Vagina (tissue), 2 donors: ENCODE data around the gene ANAPC10. TPM values are rescaled to one million over a fixed set of nuclear protein-coding genes. Genes with fewer than 3 reads are reported as not detected.

Experiments
- DNase-seq, 2 donors: peaks; one replicate each; pipeline ENCODE4 v3.0.0-alpha.2; 2017; ENCODE audit errors: extremely low spot score in 2 of 2
- H3K27ac ChIP-seq: fragments of 200-600 bp; sonication (generic); one replicate; pipeline ENCODE4 v1.5.1; 2019
- H3K27me3 ChIP-seq: fragments of 200-600 bp; sonication (generic); one replicate; pipeline ENCODE4 v1.5.1; 2019
- H3K36me3 ChIP-seq, 2 donors: fragments of 200-600 bp; sonication (generic); one replicate each; pipeline ENCODE4 v1.5.1; 2017 to 2019
- H3K4me1 ChIP-seq: fragments of 200-600 bp; sonication (generic); one replicate; pipeline ENCODE4 v1.5.1; 2019
- H3K4me3 ChIP-seq, 2 donors: fragments of 200-600 bp; sonication (generic); 1 replicate in 1 of 2; 2 replicates in 1 of 2; pipeline ENCODE4 v1.5.1; 2016 to 2019
- H3K9me3 ChIP-seq: fragments of 200-600 bp; sonication (generic); one replicate; pipeline ENCODE4 v1.5.1; 2019
- POLR2A ChIP-seq, 2 donors: fragments of 450-650 bp; IDR thresholded peaks; one replicate each; pipeline ENCODE4 v1.6.1; 2017; ENCODE audit warnings: antibody characterized with exemption in 2 of 2, mild to moderate bottlenecking in 2 of 2, moderate library complexity in 2 of 2
- POLR2AphosphoS5 ChIP-seq, 2 donors: sonication (generic); formaldehyde crosslinking; IDR thresholded peaks; one replicate each; pipeline ENCODE4 v1.9.0; 2017; ENCODE audit warnings: antibody characterized with exemption in 2 of 2, mild to moderate bottlenecking in 2 of 2, low read depth in 1 of 2; ENCODE audit not compliant: insufficient read depth in 1 of 2
- intact Hi-C: fragments of 100-400 bp; cut with DNase I; formaldehyde crosslinking; loops from one replicate; pipeline ENCODE4 v1.15.1; 2023
- total RNA-seq: library from RNA; depleted of rRNA; stranded (reverse); fragments of >200 nt; gene quantifications from one replicate; pipeline ENCODE4 v1.2.3, GENCODE V29; 2016
- TF ChIP-seq, protein P1 (sequence below), 3 experiments: fragments of 450-650 bp in 2 of 3; fragments of 200-600 bp in 1 of 3; sonication (generic) in 1 of 3; IDR thresholded peaks; one replicate each; pipeline ENCODE4 v1.5.1; 2017 to 2019; ENCODE audit warnings: antibody characterized with exemption in 3 of 3, mild to moderate bottlenecking in 2 of 3, moderate library complexity in 2 of 3

The ANAPC10 gene
- total RNA-seq, 1 donor from 2014 or later = 17.4 TPM

DNA sequence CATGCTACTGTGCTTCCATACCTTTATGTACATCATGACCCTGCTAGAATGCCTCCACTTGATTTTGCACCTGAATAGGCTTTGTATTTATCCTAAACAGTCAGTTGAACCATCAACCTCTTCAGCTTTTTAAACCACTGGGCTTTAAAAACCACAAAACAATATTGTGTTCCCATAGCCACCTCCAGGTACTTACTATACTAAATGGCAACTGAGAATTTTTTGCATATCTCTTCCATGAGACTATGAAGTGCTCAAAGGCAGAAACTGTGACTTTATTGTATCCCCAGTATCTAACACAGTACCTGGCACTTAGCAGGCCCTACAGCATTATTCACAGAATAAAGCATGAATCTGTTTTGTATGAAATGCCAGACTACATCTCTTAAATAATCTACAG lies 39.7 kb downstream of the ANAPC10 start:
- DNase-seq = no peak
- Histone ChIP-seq H3K4me1 (no peaks in the 10 kb centered on the region), H3K4me3 (no peak overlapping the region), H3K36me3 (no peaks in the 10 kb centered on the region), H3K27ac (no peak overlapping the region), H3K9me3 (no peaks in the 10 kb centered on the region), H3K27me3 (no peaks in the 10 kb centered on the region)
- intact Hi-C loops = loop anchor here (10.0 kb wide), 1 partner anchor 883 kb away; no protein-coding TSS in a partner anchor
- TF ChIP-seq POLR2AphosphoS5 (IDR thresholded peaks at IDR 0.05; ENCODE audit: insufficient read depth in 1 of 2, low read depth in 1 of 2) = no peak
- no peak for TF ChIP-seq POLR2A (IDR thresholded peaks at IDR 0.05)

DNA sequence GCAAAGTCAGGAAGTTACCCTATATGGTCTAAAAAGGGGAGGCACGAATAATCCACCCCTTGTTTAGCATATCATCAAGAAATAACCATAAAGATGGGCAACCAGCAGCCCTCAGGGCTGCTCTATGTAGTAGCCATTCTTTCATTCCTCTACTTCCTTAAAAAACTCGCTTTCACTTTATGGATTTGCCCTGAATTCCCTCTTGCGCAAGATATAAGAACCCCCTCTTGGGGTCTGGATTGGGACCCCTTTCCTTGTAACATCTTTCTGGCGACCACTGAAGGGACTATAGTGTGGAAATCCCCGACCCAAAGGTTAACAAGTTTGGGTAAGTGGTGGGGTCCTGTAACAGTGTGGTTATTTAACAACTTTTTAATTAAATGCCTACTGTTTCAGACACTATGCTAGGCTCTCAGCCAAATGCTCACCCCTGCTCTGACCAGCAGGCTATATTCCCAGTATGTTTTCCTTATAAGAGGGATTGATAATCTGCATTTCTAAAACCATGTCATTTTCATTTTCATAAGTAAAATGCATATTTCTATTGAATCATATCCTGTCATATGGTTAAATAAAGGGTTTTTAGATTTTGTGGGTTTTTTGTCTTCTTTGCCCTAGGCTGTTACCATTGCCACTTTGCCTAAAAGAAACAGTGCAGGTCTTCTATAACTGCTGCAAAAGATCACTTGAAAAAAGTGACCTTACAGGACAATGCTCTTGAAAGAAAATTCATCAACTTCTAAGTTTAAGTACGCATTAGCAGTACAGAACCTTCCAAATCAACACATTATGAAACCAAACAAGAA lies 41.5 kb downstream of the ANAPC10 start:
- Histone ChIP-seq H3K4me3 (no peak overlapping the region), H3K27me3 (no peaks in the 10 kb centered on the region), H3K4me1 (no peaks in the 10 kb centered on the region), H3K36me3 (no peaks in the 10 kb centered on the region), H3K27ac (no peak overlapping the region), H3K9me3 (no peaks in the 10 kb centered on the region)
- TF ChIP-seq POLR2A (IDR thresholded peaks at IDR 0.05) (no peak), POLR2AphosphoS5 (IDR thresholded peaks at IDR 0.05; ENCODE audit: insufficient read depth in 1 of 2, low read depth in 1 of 2) (no peak)
- TF ChIP-seq, protein P1, sequence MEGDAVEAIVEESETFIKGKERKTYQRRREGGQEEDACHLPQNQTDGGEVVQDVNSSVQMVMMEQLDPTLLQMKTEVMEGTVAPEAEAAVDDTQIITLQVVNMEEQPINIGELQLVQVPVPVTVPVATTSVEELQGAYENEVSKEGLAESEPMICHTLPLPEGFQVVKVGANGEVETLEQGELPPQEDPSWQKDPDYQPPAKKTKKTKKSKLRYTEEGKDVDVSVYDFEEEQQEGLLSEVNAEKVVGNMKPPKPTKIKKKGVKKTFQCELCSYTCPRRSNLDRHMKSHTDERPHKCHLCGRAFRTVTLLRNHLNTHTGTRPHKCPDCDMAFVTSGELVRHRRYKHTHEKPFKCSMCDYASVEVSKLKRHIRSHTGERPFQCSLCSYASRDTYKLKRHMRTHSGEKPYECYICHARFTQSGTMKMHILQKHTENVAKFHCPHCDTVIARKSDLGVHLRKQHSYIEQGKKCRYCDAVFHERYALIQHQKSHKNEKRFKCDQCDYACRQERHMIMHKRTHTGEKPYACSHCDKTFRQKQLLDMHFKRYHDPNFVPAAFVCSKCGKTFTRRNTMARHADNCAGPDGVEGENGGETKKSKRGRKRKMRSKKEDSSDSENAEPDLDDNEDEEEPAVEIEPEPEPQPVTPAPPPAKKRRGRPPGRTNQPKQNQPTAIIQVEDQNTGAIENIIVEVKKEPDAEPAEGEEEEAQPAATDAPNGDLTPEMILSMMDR (IDR thresholded peaks at IDR 0.05) = no peak
- intact Hi-C loops = loop anchor here (10.0 kb wide), 1 partner anchor 882 kb away; no protein-coding TSS in a partner anchor
- no peak for DNase-seq

DNA sequence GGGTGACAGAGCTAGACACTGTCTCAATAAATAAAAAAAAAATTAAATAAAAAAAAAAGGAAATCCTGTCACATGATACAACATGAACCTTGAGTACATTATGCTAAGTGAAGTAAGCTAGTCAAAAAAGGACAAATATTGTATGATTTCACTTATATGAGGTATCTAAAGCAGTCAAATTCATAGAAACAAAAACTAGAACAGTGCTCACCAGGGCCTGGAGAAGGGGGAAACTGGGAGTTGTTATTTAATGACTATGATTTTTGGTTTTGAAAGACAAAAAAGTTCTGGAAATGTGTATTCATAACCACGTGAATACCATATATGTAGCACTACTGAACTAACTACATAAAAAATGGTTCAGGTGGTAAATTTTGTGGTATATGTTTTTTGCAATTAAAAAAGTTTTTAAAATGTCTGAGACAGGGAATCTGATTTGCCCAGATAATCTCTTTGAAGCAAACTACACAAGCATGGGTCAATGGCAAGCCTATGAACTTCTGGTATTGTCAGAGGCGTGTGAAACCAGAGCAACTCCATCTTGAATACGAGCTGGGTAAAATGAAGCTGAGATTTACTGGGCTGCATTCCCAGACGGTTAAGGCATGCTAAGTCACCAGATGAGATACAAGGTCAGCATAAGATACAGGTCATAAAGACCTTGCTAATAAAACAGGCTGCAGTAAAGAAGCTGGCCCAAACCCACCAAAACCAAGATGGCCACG lies 42.3 kb downstream of the ANAPC10 start:
- Histone ChIP-seq H3K4me3 (no peak overlapping the region), H3K27me3 (no peaks in the 10 kb centered on the region), H3K9me3 (no peaks in the 10 kb centered on the region), H3K27ac (no peak overlapping the region), H3K36me3 (no peaks in the 10 kb centered on the region), H3K4me1 (no peaks in the 10 kb centered on the region)
- intact Hi-C loops = loop anchor here (10.0 kb wide), 1 partner anchor 881 kb away; no protein-coding TSS in a partner anchor
- TF ChIP-seq, protein P1 (IDR thresholded peaks at IDR 0.05) = no peak
- DNase-seq = no peak

DNA sequence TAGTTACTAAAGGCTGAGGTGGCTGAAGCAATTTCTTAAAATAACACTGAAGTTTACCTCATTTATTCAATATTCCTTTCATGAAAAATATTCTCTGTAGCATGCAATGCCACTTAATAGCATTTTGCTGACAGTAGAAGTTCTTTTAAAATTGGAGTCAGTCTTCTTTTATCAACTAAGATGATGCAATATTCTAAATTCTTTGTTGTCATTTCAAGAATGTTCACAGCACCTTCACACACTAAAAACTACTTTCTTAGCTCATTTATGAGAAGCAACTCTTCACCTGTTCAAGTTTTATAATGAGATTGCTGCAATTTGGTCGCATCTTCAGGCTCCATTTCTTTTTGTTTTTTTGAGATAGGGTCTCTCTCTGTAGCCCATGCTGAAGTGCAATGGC lies 48.8 kb downstream of the ANAPC10 start:
- intact Hi-C loops = no loop called here
- Histone ChIP-seq H3K27ac (no peak overlapping the region), H3K9me3 (no peaks in the 10 kb centered on the region), H3K4me1 (peaks cover 7% of the 10 kb centered on the region), H3K36me3 (no peaks in the 10 kb centered on the region), H3K27me3 (no peaks in the 10 kb centered on the region), H3K4me3 (no peak overlapping the region)
- TF ChIP-seq POLR2A (IDR thresholded peaks at IDR 0.05) (no peak), POLR2AphosphoS5 (IDR thresholded peaks at IDR 0.05; ENCODE audit: insufficient read depth in 1 of 2, low read depth in 1 of 2) (no peak)
- TF ChIP-seq, protein P1 (IDR thresholded peaks at IDR 0.05) = no peak
- DNase-seq = no peak

DNA sequence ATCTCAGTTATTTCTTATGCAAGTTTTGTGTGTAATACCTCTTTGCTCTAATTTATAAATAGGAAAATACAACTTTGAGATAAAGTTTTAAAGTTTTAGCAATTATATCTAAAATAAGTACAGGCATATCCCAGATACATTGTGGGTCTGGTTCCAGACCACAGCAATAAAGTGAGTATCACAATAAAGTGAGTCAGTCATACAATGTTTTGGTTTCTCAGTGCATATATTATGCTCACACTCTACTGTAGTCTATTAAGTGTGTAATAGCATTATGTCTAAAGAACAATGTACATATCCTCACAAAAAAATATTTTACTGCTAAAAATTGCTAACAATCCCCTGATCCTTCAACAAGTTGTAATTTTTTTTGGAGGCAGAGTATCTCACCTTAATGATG lies 49.2 kb downstream of the ANAPC10 start:
- H3K27me3 ChIP-seq = no peaks in the 10 kb centered on the region

More for the DNA sequence above, 49.2 kb downstream of the ANAPC10 start:
- Histone ChIP-seq H3K4me3 (no peak overlapping the region), H3K9me3 (no peaks in the 10 kb centered on the region), H3K27ac (no peak overlapping the region), H3K36me3 (no peaks in the 10 kb centered on the region), H3K4me1 (peaks cover 7% of the 10 kb centered on the region)
- intact Hi-C loops = no loop called here
- DNase-seq = no peak
- TF ChIP-seq POLR2A (IDR thresholded peaks at IDR 0.05) = no peak
- no peak for TF ChIP-seq POLR2AphosphoS5 (IDR thresholded peaks at IDR 0.05; ENCODE audit: insufficient read depth in 1 of 2, low read depth in 1 of 2)
- TF ChIP-seq, protein P1 (IDR thresholded peaks at IDR 0.05) = no peak
